Measurements from ENCODE around the gene SORBS1. TPM values are rescaled to one million over a fixed set of nuclear protein-coding genes. Genes with fewer than 3 reads are reported as not detected.

Gene SORBS1
- total RNA-seq, 4 donors from 2014 or later = 92.2 to 308 (median 150) TPM

DNA sequence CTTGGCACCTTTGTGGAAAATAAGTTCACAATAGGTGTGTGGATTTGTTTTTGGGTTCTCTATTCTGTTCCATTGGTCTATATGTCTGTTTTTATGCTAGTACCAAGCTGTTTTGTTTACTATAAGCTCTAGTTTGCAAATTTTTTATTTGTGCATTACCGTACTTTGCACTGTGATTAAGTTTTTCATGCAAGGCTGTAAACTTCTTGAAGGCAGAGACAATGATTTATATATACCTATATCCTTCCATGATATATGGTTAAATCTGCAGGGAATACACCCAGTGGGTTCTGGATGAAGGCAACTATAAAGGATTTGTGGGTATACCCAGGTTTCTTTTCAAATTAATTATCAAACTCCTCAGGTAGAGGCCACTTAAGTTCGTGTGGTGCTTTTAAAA, 178.6 kb downstream of the SORBS1 start:
- Histone ChIP-seq H3K36me3 (peaks cover 0 to 6% (median 0%) of the 10 kb centered on the region in 4 donors), H3K4me1 (peaks cover 0 to 27% (median 5%) of the 10 kb centered on the region in 4 donors), H3K27ac (peak overlapping the region in 3 of 4 donors; percentile 4 to 56 (median 29)), H3K4me3 (no peak overlapping the region), H3K9me3 (no peaks in the 10 kb centered on the region), H3K27me3 (no peaks in the 10 kb centered on the region)
- no peak for DNase-seq
- in situ Hi-C loops (cut with MboI; ENCODE audit: low pct_ligation_motif_present in 1 of 4, low pct_unique_long_range_greater_than_20kb in 1 of 4, low sequenced_read_pairs in 3 of 4) = loop anchor here in 1 of 4 donors (25.0 kb wide), 1 partner anchor 455 kb away; no protein-coding TSS in a partner anchor
- TF ChIP-seq POLR2A (IDR thresholded peaks at IDR 0.05) (no peak), POLR2AphosphoS5 (IDR thresholded peaks at IDR 0.05) (no peak), EP300 (IDR thresholded peaks at IDR 0.05; ENCODE audit: low read depth) (no peak)
- TF ChIP-seq, protein P1, sequence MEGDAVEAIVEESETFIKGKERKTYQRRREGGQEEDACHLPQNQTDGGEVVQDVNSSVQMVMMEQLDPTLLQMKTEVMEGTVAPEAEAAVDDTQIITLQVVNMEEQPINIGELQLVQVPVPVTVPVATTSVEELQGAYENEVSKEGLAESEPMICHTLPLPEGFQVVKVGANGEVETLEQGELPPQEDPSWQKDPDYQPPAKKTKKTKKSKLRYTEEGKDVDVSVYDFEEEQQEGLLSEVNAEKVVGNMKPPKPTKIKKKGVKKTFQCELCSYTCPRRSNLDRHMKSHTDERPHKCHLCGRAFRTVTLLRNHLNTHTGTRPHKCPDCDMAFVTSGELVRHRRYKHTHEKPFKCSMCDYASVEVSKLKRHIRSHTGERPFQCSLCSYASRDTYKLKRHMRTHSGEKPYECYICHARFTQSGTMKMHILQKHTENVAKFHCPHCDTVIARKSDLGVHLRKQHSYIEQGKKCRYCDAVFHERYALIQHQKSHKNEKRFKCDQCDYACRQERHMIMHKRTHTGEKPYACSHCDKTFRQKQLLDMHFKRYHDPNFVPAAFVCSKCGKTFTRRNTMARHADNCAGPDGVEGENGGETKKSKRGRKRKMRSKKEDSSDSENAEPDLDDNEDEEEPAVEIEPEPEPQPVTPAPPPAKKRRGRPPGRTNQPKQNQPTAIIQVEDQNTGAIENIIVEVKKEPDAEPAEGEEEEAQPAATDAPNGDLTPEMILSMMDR (IDR thresholded peaks at IDR 0.05) = no peak
- whole genome bisulfite sequencing, 2 donors (ENCODE audit: low coverage in 1 of 2) = 54 to 69% methylated on average over 2 of the region's 2 CpGs
- intact Hi-C loops (cut with DNase I; ENCODE audit: low total_unique reads) = no loop called here

DNA sequence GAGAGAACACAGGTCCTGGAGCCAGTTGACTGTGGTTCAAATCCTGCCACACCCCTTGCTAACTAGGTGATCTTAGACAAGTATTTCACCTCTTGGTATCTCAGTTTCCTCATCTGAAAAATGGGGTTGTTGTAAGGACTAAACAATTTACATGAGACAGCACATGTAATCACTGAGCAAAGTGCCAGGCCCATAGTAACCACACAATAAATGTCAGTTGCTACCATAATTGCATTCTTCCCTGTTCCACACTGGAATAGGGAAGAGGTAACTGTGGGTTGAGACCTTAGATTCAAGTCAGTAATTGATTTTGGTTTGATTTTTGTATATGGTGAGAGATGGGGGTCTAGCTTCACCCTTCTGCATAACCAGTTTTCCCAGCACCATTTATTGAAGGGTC, 179.0 kb downstream of the SORBS1 start:
- intact Hi-C loops (cut with DNase I; ENCODE audit: low total_unique reads) (no loop called here), in situ Hi-C loops (cut with MboI; ENCODE audit: low pct_ligation_motif_present in 1 of 4, low pct_unique_long_range_greater_than_20kb in 1 of 4, low sequenced_read_pairs in 3 of 4) (loop anchor here in 1 of 4 donors (25.0 kb wide), 1 partner anchor 455 kb away; no protein-coding TSS in a partner anchor)
- peaks cover 0 to 26% (median 5%) of the 10 kb centered on the region in 4 donors for H3K4me1 ChIP-seq
- no peaks in the 10 kb centered on the region for H3K9me3 ChIP-seq
- no peak overlapping the region for H3K4me3 ChIP-seq
- TF ChIP-seq POLR2A (IDR thresholded peaks at IDR 0.05) = no peak
- TF ChIP-seq POLR2AphosphoS5 (IDR thresholded peaks at IDR 0.05) = no peak
- TF ChIP-seq EP300 (IDR thresholded peaks at IDR 0.05; ENCODE audit: low read depth) = no peak
- TF ChIP-seq, protein P1 (IDR thresholded peaks at IDR 0.05) = no peak
- H3K27me3 ChIP-seq = no peaks in the 10 kb centered on the region
- no peak for DNase-seq
- peak overlapping the region in 3 of 4 donors; percentile 4 to 56 (median 29) for H3K27ac ChIP-seq
- H3K36me3 ChIP-seq = peaks cover 0 to 6% (median 0%) of the 10 kb centered on the region in 4 donors

DNA sequence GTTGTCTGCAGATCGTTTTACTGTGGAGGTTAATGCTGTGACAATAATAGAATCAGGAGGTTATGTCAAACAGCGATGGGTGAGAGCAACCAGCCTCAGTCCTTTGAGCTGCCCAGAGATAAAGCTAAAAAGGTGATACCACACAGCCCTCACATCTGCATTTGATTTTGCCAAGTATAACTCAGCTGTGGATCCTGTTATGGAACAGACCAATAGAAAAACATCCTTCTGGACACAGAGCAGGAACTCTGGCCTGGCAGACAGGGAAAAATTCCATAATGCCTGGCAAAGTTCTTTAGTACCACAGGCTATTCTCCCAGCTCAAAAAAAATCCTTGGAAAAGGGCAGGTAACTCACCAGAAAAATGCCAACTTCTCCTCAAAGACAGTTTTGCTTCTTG, 183.2 kb downstream of the SORBS1 start:
- peaks cover 0 to 23% (median 4%) of the 10 kb centered on the region in 4 donors for H3K4me1 ChIP-seq
- WGBS, 2 donors (ENCODE audit: low coverage in 1 of 2) = 29 to 51% methylated on average over 2 of the region's 2 CpGs
- intact Hi-C loops (cut with DNase I; ENCODE audit: low total_unique reads) = loop anchor here (5.0 kb wide), 1 partner anchor 224 kb away; no protein-coding TSS in a partner anchor
- H3K27ac ChIP-seq = peak overlapping the region; percentile 8 to 60 (median 27)
- TF ChIP-seq POLR2AphosphoS5 (IDR thresholded peaks at IDR 0.05) (peak in 2 of 3 donors; percentile 14 to 51), POLR2A (IDR thresholded peaks at IDR 0.05) (no peak)
- no peak for DNase-seq
- H3K27me3 ChIP-seq = no peaks in the 10 kb centered on the region
- H3K36me3 ChIP-seq = peaks cover 0 to 6% (median 0%) of the 10 kb centered on the region in 4 donors
- in situ Hi-C loops (cut with MboI; ENCODE audit: low pct_ligation_motif_present in 1 of 4, low pct_unique_long_range_greater_than_20kb in 1 of 4, low sequenced_read_pairs in 3 of 4) = loop anchor here in 2 of 4 donors (5.0 to 25.0 kb wide), 3 partner anchors 224 to 459 kb away; no protein-coding TSS in a partner anchor
- no peak overlapping the region for H3K4me3 ChIP-seq
- no peaks in the 10 kb centered on the region for H3K9me3 ChIP-seq

DNA sequence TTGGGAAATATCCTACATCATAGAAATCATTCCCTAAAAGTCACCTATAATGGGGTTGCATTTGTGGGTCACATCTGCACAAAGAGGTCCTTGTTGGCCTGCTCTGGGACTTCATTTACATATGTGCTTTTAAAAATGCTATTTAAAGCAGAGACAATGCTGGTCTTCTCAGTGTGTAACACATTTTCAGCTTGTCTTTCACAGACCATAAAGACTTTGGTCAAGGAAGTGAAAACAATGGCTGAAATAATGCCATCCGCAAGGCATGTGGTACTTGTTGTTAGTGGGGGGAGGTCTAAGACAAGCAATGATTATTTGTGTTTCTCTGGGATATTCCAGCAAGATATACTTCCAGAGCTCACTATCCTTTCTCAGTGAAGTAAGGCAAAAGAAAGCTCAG, 185.8 kb downstream of the SORBS1 start:
- Histone ChIP-seq H3K27me3 (no peaks in the 10 kb centered on the region), H3K27ac (peak overlapping the region in 2 of 4 donors; percentile 0 to 7), H3K4me1 (peaks cover 0 to 12% (median 3%) of the 10 kb centered on the region in 4 donors), H3K4me3 (no peak overlapping the region), H3K9me3 (no peaks in the 10 kb centered on the region), H3K36me3 (peaks cover 0 to 4% (median 0%) of the 10 kb centered on the region in 4 donors)
- TF ChIP-seq EP300 (IDR thresholded peaks at IDR 0.05; ENCODE audit: low read depth) = no peak
- in situ Hi-C loops (cut with MboI; ENCODE audit: low pct_ligation_motif_present in 1 of 4, low pct_unique_long_range_greater_than_20kb in 1 of 4, low sequenced_read_pairs in 3 of 4) (loop anchor here in 2 of 4 donors (5.0 to 25.0 kb wide), 3 partner anchors 227 to 462 kb away; no protein-coding TSS in a partner anchor), intact Hi-C loops (cut with DNase I; ENCODE audit: low total_unique reads) (loop anchor here (5.0 kb wide), 1 partner anchor 227 kb away; no protein-coding TSS in a partner anchor)
- no peak for DNase-seq
- WGBS, 2 donors (ENCODE audit: low coverage in 1 of 2) = 89 to 100% methylated on average over 1 of the region's 1 CpG

DNA sequence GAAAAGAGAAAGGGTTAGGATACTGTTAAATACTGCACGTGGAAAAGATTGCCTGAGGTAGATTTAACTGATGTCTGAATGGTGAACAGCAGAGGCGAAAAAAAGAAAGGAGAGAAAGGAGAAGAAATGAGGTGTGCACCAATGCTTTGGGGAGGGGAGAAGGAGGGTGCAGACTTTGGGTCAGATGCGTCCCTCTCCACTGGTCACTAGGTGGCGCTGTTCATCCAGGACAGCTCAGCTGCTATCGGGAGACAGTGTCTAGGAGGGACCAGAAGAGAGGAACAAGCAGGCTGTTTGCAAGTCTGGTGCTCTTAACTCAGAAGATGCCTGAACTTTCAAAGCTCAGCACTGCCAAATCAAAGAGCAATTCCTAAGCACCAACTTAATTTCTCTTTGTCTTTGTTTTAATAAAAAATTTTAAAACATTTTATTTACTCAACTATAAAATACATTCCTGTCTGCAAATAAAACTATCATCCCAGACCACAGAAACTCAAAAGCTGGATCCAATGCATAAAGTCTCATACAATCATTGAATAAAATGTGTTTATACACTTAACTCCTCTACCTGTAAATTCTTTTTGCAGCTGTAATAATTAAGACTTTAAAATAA, 186.5 kb downstream of the SORBS1 start:
- intact Hi-C loops (cut with DNase I; ENCODE audit: low total_unique reads) = loop anchor here (5.0 kb wide), 1 partner anchor 228 kb away; no protein-coding TSS in a partner anchor
- Histone ChIP-seq H3K4me1 (peaks cover 0 to 12% (median 3%) of the 10 kb centered on the region in 4 donors), H3K4me3 (no peak overlapping the region), H3K36me3 (no peaks in the 10 kb centered on the region), H3K27me3 (no peaks in the 10 kb centered on the region), H3K27ac (peak overlapping the region in 2 of 4 donors; percentile 7 to 32), H3K9me3 (no peaks in the 10 kb centered on the region)
- in situ Hi-C loops (cut with MboI; ENCODE audit: low pct_ligation_motif_present in 1 of 4, low pct_unique_long_range_greater_than_20kb in 1 of 4, low sequenced_read_pairs in 3 of 4) = loop anchor here in 2 of 4 donors (5.0 to 25.0 kb wide), 4 partner anchors 228 to 737 kb away; no protein-coding TSS in a partner anchor
- peak; percentile 82 for DNase-seq
- TF ChIP-seq, protein P1 (IDR thresholded peaks at IDR 0.05) = peak; percentile 86 to 92 (median 90)
- TF ChIP-seq POLR2AphosphoS5 (IDR thresholded peaks at IDR 0.05) = no peak
- no peak for TF ChIP-seq POLR2A (IDR thresholded peaks at IDR 0.05)
- no peak for TF ChIP-seq EP300 (IDR thresholded peaks at IDR 0.05; ENCODE audit: low read depth)
- 20 to 24% methylated on average over 2 to 5 of the region's 5 CpGs for WGBS, 2 donors (ENCODE audit: low coverage in 1 of 2)
